PC-3 (cell line): ENCODE measurements around the gene CCNJL. TPM values are rescaled to one million over a fixed set of nuclear protein-coding genes. Genes with fewer than 3 reads are reported as not detected.

Experiments
- ATAC-seq: fragments of 200-7000 bp; cut with Tn5 transposase; 2 replicates; pipeline ENCODE4 v1.9.1; 2020; ENCODE audit warnings: mild to moderate bottlenecking, moderate library complexity
- BruUV-seq: library from RNA; stranded (reverse); fragments of 400-500 nt; replicated peaks from 2 replicates; lab custom pipeline; 2021; lab: Mats Ljungman, UMichigan
- CTCF ChIA-PET: fragments of 300-600 bp; sonication (Branson Sonifier 250); formaldehyde crosslinking; loops from one replicate; lab custom pipeline; 2022; ENCODE audit warnings: antibody characterized with exemption; lab: Charles Lee
- POLR2A ChIA-PET: fragments of 300-600 bp; sonication (Branson Sonifier 250); formaldehyde crosslinking; loops from one replicate; lab custom pipeline; 2022; ENCODE audit warnings: antibody characterized with exemption; ENCODE audit not compliant: unreplicated experiment; lab: Charles Lee
- DNase-seq: peaks from one replicate; pipeline ENCODE4 v3.0.0-alpha.2; 2015
- H2AFZ ChIP-seq: fragments of 300-600 bp; sonication (generic); 2 replicates; pipeline ENCODE4 v1.6.0; 2016; ENCODE audit warnings: antibody characterized with exemption, low read length
- H3F3A ChIP-seq: fragments of 300-600 bp; sonication (generic); one replicate; pipeline ENCODE4 v1.6.0; 2017; ENCODE audit warnings: antibody characterized with exemption, low read length, control low read depth, mild to moderate bottlenecking; ENCODE audit not compliant: unreplicated experiment
- H3K27ac ChIP-seq: fragments of 300-600 bp; sonication (generic); 2 replicates; pipeline ENCODE4 v1.5.1; 2016; ENCODE audit warnings: mild to moderate bottlenecking, low read length
- H3K27me3 ChIP-seq: fragments of 300-600 bp; sonication (generic); 2 replicates; pipeline ENCODE4 v1.6.1; 2016; ENCODE audit warnings: low read length, mixed read lengths
- H3K36me3 ChIP-seq: fragments of 300-600 bp; sonication (generic); 2 replicates; pipeline ENCODE4 v1.6.1; 2016; ENCODE audit warnings: low read depth, mixed run types, low read length, mixed read lengths
- H3K4me1 ChIP-seq: fragments of 300-600 bp; sonication (generic); 2 replicates; pipeline ENCODE4 v1.5.1; 2016; ENCODE audit warnings: low read length; ENCODE audit not compliant: insufficient read depth
- H3K4me2 ChIP-seq: fragments of 300-600 bp; sonication (generic); 2 replicates; pipeline ENCODE4 v1.6.0; 2016; ENCODE audit warnings: low read length
- H3K4me3 ChIP-seq: fragments of 300-600 bp; sonication (generic); 2 replicates; pipeline ENCODE4 v1.5.1; 2016; ENCODE audit warnings: mild to moderate bottlenecking, low read length, mixed read lengths
- H3K79me2 ChIP-seq: fragments of 300-600 bp; sonication (generic); 2 replicates; pipeline ENCODE4 v1.6.1; 2017; ENCODE audit warnings: low read length, mixed read lengths
- H3K9ac ChIP-seq: fragments of 300-600 bp; sonication (generic); 2 replicates; pipeline ENCODE4 v1.6.0; 2016; ENCODE audit warnings: mild to moderate bottlenecking, low read length
- H3K9me2 ChIP-seq: fragments of 300-600 bp; sonication (generic); replicated peaks from 2 replicates; pipeline ENCODE4 v1.6.1; 2016; ENCODE audit warnings: mixed run types, low read length, mixed read lengths
- H3K9me3 ChIP-seq: fragments of 300-600 bp; sonication (generic); 2 replicates; pipeline ENCODE4 v1.6.1; 2016; ENCODE audit warnings: low read length, mixed read lengths
- H4K20me1 ChIP-seq: fragments of 300-600 bp; sonication (generic); 2 replicates; pipeline ENCODE4 v1.6.1; 2016; ENCODE audit warnings: low read length, mixed read lengths
- CTCF ChIP-seq: fragments of 300-600 bp; sonication (generic); conservative IDR thresholded peaks from 2 replicates; pipeline ENCODE4 v1.5.1; 2017; ENCODE audit warnings: antibody characterized with exemption, low read depth, mild to moderate bottlenecking, low read length
- EZH2 ChIP-seq: fragments of 300-600 bp; sonication (generic); IDR thresholded peaks from one replicate; pipeline ENCODE4 v1.6.1; 2017; ENCODE audit warnings: antibody characterized with exemption, mild to moderate bottlenecking, low read length; ENCODE audit not compliant: unreplicated experiment
- EZH2phosphoT487 ChIP-seq: fragments of 300-600 bp; sonication (generic); IDR thresholded peaks from 2 replicates; pipeline ENCODE4 v1.6.1; 2018; ENCODE audit warnings: mild to moderate bottlenecking, antibody characterized with exemption, low read length, borderline replicate concordance
- intact Hi-C: fragments of 100-400 bp; cut with micrococcal nuclease; formaldehyde crosslinking; loops from 2 replicates; pipeline ENCODE4 v1.9.0; 2023
- total RNA-seq: library from RNA; depleted of rRNA; stranded (reverse); fragments of >200 nt; gene quantifications from 2 replicates; pipeline ENCODE4 v1.2.3, GENCODE V29; 2014

The CCNJL gene
- total RNA-seq, 1 experiment from 2014 or later, result 7.7 TPM

DNA sequence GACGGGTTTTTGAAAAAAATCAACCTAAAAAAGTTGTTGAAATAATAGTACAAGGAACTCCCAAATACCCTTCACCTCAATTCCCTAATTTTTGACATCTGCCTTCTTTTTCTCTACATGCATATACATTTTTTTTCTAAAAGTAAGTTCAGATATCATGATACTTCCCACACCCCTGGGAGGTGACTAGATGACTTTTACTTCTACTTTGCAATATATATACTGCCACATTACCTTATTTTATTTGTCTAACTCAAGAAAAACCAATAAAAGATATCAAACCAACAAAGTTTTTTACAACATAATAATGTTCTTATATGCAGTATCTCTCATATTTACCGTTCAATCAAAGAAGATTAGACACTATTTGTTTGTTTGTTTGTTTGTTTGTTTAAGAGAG, 31.1 kb downstream of the CCNJL start:
- Histone ChIP-seq H3K4me1 (no peaks in the 10 kb centered on the region), H3K9me2 (no peaks in the 10 kb centered on the region), H2AFZ (no peak overlapping the region), H3K4me3 (no peak overlapping the region), H3K4me2 (no peak overlapping the region), H4K20me1 (no peaks in the 10 kb centered on the region), H3K9ac (no peak overlapping the region), H3K27me3 (no peaks in the 10 kb centered on the region), H3F3A (no peaks in the 10 kb centered on the region), H3K27ac (no peak overlapping the region), H3K36me3 (no peaks in the 10 kb centered on the region), H3K79me2 (no peaks in the 10 kb centered on the region), H3K9me3 (no peaks in the 10 kb centered on the region)
- DNase-seq (no peak), ATAC-seq (no peak)
- POLR2A ChIA-PET, result no interaction called here
- CTCF ChIA-PET, result no interaction called here
- TF ChIP-seq EZH2phosphoT487 (no peak), CTCF (no peak), EZH2 (no peak)
- no TSS peak for BruUV-seq
- intact Hi-C loops, result no loop called here

DNA sequence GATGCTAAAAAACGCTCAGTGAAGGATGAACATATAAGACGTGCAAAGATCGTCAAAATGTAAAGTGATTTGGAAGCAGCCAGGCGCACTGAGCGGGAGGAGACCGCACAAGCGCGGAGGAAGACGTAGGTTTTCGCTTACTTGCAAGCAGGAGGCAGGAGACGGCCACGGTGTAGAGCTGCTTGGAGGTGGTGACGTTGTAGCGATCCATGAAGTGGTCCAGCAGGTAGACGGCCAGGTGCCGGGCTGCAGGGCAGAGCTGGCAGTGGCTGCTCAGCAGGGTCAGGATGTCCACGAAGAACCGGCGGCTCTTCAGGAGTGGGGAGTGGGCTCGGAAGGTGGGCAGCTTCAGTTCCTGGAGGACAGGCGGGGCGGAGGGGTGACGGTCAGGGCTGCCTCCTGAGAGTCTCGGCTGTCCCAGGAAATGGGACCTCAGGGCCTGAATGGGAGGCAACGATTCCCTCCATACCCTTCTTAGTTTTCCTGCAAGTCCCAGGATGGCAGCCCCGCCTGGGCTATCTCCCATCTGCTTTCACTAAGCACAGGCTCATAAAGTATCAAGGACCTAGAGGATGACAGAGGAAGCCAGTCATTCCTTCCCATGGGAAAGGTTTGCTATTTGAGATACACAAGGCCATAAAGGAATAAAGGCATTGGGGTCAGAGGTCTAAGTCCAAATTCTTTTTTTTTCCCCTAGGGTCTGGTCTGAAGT, 31.8 kb downstream of the CCNJL start:
- H3K79me2 ChIP-seq, result no peaks in the 10 kb centered on the region
- DNase-seq (no peak), ATAC-seq (no peak)
- H2AFZ ChIP-seq, result no peak overlapping the region
- no peaks in the 10 kb centered on the region for H3F3A ChIP-seq
- H3K9me3 ChIP-seq, result no peaks in the 10 kb centered on the region
- no peaks in the 10 kb centered on the region for H3K9me2 ChIP-seq
- H3K4me1 ChIP-seq, result no peaks in the 10 kb centered on the region
- ChIA-PET CTCF (no interaction called here), POLR2A (no interaction called here)
- TF ChIP-seq CTCF (no peak), EZH2 (no peak), EZH2phosphoT487 (no peak)
- H3K9ac ChIP-seq, result no peak overlapping the region
- no peaks in the 10 kb centered on the region for H3K36me3 ChIP-seq
- no peaks in the 10 kb centered on the region for H3K27me3 ChIP-seq
- intact Hi-C loops, result no loop called here
- H3K27ac ChIP-seq, result no peak overlapping the region
- no TSS peak for BruUV-seq
- no peak overlapping the region for H3K4me2 ChIP-seq
- H3K4me3 ChIP-seq, result no peak overlapping the region
- no peaks in the 10 kb centered on the region for H4K20me1 ChIP-seq

- H3K9me3 ChIP-seq, result no peaks in the 10 kb centered on the region
- ATAC-seq (no peak), DNase-seq (no peak)
- no peak overlapping the region for H3K9ac ChIP-seq
- no peak for TF ChIP-seq EZH2phosphoT487
- TF ChIP-seq EZH2, result no peak
- no peak overlapping the region for H3K4me3 ChIP-seq
- no peaks in the 10 kb centered on the region for H3F3A ChIP-seq
- intact Hi-C loops, result no loop called here
- ChIA-PET CTCF (no interaction called here), POLR2A (no interaction called here)
- no peak overlapping the region for H3K27ac ChIP-seq
- no peaks in the 10 kb centered on the region for H3K27me3 ChIP-seq
- H3K36me3 ChIP-seq, result no peaks in the 10 kb centered on the region
- no peaks in the 10 kb centered on the region for H3K9me2 ChIP-seq
- BruUV-seq, result no TSS peak
- no peak overlapping the region for H3K4me2 ChIP-seq
- no peaks in the 10 kb centered on the region for H4K20me1 ChIP-seq
- H3K4me1 ChIP-seq, result no peaks in the 10 kb centered on the region
- no peaks in the 10 kb centered on the region for H3K79me2 ChIP-seq
- no peak overlapping the region for H2AFZ ChIP-seq
Observed at GRCh38 chr5:160278343-160278742, 34.0 kb downstream of the CCNJL start.
